HG03066 (cell line): ENCODE data around the gene TPRN.

Source experiments
- ATAC-seq: cut with Tn5 transposase; IDR thresholded peaks from one replicate; pipeline ENCODE4 v1.9.1; 2021; ENCODE audit warnings: low read depth; ENCODE audit not compliant: unreplicated experiment

Gene TPRN

DNA sequence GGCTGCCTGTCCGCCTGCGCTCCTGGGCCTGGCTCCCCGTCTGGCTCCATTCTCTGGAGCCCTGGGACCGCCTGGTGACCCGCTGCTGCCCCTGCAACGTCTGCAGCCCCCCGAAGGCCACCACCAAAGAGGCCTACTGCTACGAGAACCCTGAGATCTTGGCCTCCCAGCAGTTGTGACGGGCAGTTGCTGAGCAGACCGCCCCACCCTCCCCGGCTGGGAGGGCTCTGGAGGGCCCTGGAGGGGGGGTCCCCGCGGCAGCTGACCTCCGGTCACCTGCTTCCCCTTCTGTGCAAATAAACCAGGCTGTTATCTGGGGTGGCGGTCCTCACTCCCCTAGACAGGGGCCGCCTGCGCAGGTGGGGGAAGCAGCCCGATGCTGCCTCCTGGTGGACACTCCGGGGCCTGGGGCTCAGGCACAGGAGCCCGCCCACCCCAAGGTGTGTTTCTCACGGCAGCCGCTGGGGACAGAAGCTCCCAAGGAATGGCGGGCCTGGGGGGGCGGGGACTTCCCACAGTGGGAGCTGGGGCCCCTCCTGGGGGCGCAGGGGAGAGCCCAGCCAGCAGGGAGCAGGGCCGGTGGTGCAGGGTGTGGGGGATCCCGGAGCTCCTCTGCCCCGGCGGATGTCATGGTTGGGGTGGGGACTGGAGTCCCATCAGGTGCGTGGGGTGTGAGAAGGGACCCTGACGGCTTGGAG lies 35.8 kb upstream of the TPRN start:
- ATAC-seq: no peak

DNA sequence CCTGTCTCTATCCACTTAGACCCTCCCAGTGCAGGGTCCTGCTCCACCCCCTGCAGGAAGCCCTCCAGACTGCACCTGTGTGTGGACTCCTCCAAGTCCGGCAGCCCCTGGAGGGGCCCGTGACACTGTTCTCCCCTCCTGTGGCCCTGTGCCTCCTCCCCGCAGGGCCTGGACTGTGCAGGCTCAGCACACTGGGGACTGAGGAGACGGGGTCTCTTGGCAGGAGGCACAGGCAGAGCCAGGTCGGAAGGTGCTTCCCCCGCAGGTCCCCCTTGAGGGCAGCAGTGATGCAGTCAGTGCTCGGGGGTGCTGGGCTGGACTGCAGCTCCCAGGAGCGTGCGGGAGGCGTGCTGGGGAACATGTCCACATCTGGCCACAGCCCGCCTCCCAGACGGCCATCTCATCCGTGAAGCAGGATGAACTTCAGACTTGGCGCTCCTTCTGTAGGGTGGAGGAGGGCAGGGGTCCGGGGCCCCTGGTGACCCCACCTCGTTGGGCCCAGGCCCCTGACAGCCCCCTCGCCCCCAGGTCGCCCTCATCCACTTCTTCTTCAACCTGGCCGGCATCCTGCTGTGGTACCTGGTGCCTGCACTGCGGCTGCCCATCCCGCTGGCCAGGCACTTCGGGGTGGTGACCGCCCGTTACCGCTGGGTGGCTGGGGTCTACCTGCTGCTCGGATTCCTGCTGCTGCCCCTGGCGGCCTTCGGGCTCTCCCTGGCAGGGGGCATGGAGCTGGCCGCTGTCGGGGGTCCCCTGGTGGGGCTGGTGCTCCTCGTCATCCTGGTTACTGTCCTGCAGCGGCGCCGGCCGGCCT lies 35.1 kb upstream of the TPRN start:
- ATAC-seq: no peak

DNA sequence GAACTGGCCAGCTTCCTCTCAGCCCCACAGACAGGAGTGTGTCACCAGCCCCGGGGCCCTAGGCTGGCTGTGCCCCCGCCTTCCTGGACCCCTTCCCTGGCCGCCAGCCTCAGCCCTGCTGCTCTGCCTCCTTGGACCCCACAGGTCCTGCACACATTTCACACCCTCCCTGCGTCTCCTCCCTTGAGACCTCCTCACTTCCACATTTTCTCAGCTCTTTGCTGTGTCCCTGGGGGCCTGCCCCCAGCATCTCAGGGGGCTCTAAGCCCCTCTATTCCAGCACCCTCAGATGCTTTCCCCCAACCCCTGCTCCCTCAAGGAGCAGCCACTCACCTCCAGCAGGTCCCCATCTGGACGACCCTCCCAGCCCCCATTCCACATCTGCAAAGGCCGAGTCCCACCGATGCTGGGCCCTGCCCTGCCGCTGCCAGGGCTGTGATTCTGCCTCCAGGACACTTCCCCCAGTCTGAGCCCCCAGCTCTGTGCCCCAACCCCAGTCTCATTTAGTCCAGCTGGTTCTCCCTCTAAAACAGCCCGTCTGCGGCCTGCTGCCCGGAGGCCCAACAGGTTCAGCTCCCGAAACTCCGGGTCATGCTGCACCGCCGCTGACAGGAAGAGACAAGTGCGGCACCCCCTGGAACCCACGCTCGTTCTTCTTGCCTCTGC lies 34.4 kb upstream of the TPRN start:
- ATAC-seq: no peak

DNA sequence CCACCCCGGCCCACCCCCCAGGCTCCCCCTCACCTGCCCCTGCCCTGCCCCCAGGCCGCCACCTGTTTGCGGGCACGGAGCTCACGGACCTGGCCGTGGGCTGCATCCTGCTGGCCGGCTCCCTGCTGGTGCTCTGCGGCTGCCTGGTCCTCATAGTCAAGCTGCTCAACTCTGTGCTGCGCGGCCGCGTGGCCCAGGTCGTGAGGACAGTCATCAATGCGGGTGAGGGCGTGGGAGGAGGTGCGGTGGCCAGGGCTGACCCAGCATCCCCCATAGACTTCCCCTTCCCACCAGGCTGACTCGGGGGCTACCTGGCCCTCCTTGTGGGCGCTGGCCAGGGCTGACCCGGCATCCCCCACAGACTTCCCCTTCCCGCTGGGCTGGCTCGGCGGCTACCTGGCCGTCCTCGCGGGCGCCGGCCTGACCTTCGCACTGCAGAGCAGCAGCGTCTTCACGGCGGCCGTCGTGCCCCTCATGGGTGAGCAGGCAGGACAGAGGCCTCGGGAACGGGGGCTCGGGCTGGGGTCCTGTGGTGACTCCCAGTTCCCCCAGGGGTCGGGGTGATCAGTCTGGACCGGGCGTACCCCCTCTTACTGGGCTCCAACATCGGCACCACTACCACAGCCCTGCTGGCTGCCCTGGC lies 33.6 kb upstream of the TPRN start:
- ATAC-seq: no peak

DNA sequence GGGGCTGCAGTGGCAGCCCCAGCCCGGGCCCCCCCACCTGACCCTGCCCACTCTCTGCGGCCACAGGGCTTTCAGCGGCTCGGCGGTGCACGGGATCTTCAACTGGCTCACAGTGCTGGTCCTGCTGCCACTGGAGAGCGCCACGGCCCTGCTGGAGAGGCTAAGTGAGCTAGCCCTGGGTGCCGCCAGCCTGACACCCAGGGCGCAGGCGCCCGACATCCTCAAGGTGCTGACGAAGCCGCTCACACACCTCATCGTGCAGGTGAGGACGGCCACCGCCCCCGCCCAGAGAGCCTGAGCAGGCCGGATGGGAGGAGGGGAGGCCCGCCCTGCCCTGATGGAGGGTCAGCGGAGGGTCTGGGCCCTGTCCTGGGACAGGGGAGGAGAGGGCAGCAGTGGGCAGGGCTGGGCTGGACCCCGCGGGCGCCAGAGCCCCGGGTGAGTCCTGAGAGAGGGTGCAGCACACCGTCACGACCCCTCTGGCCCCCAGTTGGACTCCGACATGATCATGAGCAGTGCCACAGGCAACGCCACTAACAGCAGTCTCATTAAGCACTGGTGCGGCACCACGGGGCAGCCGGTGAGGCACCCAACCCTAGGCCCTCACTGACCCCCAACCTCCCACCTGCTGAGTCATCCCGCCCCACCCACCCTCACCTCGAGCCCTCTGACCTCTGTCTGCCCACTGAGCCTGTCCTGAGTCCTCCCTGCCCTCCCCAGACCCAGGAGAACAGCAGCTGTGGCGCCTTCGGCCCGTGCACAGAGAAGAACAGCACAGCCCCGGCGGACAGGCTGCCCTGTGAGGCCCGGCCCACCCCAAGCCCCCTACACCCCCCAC lies 32.8 kb upstream of the TPRN start:
- no peak for ATAC-seq

DNA sequence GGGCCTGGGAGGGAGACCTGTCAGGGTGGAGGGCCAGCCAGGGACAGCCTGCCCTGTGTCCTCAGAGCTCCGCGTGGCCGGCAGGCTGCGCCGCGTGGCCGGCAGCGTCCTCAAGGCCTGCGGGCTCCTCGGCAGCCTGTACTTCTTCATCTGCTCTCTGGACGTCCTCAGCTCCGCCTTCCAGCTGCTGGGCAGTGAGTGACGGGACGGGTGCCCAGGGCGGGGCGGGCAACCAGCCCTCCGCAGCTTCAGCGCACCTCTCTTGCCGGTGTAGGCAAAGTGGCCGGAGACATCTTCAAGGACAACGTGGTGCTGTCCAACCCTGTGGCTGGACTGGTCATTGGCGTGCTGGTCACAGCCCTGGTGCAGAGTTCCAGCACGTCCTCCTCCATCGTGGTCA lies 32.0 kb upstream of the TPRN start:
- no peak for ATAC-seq

DNA sequence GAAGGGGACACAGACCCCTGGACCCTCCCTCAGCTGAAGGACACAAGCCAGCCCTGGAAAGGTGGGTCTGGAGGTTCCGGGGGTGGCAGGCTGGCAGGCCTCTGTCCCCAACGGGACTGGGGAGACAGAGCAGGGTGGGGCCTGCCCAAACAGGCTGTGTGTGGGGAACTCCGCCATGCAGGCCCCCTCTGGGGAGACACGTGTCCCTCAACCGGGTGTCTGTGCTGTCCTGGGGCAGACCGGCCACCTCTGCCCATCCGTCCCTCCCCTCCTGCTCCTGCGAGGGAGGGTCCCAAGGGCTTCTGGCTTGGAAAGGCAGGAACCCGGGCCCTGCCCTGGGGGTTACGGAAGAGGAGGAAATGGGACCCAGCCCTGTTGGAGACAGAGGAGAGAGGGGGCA lies 31.6 kb upstream of the TPRN start:
- no peak for ATAC-seq

DNA sequence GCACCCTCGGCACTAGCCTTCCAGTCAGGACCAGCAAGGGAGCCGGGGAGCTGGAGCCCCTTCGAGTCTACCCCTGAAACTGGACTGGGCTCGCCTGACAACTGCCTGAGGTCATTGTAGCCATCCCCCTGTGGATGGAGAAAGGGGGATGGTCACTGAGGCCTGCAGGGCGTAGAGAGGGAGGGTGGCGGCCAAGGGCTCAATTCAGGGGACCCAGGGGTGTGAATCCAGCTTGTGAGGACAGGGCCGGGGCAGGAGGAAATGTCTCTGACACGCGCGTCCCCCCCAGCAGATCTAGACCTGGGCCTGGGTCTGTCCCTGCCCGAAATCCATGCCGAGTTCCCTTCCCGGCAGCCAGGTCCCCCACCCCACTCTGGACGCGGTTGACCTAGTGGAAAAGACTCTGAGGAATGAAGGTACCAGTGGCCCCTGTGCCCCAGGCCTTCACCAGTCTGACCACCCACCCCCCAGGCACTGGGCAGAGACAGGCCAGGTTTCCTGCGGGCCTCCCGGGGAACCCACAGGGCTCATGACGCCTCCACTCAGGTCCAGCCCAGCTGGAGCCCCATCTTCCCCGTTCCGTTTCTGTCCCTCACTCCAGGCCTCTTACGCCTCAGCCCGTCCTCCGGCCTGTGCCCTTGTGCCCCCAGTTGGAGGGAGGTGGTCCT lies 31.0 kb upstream of the TPRN start:
- ATAC-seq: no peak

DNA sequence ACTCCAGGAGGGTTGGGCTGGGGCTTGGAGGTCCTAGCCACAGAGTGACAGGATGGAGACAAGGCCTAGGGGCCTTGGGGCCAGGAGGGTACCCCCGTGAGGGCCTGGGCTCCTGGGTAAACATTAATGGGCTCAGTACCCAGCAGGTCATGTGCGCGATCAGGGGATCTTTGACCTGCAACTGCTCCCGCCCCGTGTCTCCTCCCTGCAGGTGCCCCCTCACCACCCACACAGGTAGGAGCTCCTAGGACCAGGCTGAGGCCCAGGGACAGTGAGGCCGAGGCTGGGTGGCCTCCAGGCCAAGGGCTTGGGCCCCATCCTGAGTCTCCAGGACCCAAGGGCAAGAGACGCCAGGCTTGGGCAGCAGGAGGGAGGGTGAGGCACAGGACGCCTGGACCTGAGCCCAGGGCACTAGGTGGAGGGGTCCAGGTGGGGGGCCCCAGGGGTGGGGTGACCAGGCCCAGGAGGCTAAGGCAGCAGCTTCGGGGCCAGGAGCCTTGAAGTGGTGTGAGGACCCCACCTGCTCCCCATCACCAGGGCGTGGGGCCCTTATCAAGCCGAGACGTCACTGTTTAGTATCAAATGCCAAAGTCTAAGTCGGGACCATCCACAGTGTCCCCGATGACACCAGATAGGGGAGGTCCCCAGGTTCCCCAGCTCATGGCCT lies 30.3 kb upstream of the TPRN start, which contains the start of gene SLC34A3:
Gene SLC34A3, plus strand, starts transcription at position 197 of the 667 bp plus-strand sequence. CDS start 802 bp downstream, outside the sequence.
- ATAC-seq: no peak

DNA sequence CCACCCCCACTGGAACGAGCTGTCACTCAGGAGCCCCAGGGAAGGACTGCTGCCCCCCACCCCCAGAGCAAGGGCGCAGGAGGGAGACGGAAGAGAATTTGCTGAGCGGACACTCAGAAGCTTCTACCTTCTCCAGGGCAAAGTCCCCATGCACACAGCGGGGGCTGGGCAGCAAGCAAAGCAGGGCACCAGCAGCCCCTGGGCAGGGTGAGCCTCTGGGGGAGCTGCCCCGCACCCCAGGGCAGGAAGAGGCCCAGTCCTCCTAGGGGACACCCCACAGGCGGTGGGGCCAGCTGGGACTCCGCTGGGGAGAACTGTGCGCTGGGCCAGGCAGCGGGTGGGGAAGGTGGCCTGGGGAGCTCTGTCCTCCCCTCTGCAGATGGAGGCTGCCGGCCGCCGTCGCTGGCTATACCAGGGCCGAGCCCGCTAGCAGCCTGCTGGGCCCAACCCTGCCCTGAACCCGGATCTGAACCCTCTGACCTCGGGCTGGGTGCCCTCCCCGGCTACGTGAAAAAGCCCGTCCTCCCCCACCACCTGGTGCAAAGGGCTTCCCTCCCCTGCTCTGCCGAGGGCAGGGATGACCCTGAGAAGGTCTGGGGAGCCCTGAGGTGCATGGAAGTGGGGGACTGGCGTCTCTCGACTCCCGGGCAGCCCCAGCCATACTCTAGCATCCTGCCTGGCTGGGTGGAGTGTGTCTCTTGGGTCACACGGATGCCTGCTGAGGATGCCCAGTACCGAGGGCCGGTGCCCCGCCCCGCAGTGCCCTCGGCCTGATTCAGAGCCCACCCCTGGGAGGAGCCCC lies 29.6 kb upstream of the TPRN start:
- ATAC-seq: no peak

DNA sequence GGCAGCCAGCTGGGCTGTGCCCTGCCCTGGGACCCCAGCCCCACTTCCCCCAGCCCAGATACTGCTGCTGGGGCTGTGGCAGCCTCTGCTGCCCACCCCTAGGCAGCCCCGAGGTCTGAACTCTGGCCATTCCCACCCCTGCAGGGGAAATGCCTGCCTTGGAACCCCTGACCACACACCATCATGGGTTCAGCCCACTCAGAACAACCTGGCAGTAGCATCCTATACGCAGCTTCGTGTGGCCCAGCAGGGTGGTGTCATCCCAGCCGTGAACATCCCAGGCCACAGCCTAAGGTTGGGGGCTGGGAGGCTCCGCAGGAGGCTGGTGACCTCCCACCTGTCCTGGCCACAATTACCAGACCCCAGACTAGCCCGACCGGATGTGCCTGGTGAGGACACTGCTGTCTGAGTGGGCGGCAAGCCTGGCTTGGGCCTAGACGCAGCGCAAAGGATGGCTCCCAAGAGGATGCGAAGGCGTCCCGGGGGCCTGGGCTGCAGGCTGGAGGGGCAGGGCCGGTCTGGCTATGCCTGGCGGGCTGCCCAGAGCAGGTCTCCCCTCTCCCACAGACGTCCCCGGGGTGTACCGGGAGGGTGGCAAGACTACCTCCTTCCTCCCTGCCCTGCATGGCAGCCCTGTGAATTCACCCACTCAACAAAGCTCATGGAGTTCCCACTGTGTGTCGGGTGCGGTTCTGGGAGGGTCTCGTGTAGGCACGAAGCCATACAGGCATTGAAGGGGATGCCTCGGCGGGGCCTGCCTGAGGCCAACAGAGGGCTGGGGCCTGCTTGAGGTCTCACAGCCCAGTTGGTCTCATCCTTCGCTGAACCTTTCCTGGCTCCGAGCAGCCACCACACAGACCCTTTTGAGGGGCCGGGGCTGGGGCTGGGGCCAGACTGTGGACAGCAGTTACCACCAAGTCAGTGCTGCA lies 28.7 kb upstream of the TPRN start:
- ATAC-seq: no peak

DNA sequence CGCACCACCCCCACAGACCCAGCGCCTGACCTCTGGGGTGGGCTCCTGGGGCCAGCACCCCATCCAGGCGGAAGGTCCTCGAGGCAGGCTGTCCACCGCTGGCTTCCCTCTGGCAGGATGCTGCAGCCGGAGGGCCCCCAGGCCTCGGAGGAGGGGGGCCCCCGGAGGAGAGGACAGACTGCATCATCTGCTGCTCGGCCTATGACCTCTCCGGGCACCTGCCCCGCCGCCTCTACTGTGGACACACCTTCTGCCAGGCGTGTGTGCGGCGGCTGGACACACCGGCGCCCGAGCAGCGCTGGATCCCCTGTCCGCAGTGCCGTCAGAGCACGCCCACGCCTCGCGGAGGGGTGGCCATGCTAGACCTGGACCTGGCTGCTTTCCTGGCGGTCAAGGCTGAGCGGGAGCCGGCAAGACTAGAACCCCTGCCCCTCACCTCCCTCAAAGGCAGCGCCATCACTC lies 28.0 kb upstream of the TPRN start:
- no peak for ATAC-seq

DNA sequence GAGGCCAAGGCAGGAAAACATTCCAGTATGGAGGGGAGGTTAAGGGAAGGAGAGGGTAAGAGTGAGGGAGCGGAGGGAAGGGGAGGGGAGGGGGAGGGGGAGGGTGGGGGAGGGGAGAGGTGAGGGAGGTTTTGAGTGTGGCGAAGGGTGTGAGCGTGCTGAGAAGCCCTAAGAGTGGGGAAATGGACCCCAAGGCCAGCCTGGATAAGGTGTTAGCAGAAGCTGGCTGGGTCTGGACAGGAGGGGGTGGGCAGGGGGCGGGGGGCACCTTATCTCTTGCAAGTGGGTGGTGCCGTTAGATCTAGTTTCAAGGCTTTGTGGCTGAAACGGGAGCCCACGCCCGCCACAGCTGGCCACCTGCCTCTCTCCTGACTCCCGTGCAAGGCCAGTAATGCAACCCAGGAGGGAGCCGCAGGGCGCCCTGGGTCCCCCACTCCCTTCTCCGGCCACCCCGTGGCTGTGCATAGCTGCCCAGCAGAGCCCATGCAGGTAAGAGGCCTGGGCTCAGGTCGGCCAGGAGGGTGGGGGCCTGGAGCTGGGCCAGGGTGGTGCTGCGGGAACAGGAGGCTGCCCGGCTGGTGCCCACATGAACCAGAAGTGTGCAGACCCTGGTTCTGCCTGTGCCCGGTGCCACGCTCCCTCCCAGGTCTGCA lies 27.4 kb upstream of the TPRN start:
- no peak for ATAC-seq

DNA sequence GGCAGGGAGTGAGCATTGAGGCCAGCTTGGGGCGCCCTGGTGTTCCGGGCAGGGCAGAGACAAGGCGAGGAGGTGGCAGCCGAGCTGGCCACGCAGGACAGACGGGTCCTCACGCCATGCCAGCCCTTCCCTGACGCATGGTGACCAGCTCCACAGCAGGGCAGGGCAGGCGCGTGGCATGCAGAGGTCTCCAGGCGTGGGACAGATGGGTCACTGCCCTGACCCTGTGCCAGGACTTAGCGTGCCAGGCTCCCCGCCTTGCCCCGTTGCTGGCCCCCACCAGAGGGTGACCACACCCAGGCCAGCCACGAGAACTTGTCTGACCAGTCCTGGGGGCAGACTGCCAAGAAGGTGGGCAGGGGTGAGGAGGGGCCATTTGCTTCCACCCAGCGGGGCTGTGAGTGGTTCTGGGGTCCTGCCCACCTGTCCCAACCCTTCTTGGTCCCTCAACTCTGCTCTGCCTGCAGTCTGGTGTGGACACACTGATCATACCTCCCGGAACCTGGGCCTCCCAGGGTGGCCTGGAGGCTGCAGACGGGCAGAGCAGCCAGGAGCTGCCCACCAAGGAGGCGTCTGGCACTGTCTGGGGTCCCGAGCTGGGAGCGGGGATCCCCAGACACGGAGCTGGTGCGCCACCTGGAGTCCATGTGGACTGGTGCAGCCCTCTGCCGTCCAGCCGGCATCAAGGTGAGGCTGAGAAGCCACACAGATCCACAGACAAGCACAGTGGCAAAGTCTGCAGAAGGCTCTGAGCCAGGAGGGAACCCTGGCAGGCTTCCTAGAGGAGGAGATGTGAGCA lies 26.7 kb upstream of the TPRN start, which contains the start of gene RNF224:
Gene RNF224, plus strand, starts transcription at position 449 of the 799 bp plus-strand sequence. CDS start 834 bp downstream, outside the sequence.
- ATAC-seq: no peak

DNA sequence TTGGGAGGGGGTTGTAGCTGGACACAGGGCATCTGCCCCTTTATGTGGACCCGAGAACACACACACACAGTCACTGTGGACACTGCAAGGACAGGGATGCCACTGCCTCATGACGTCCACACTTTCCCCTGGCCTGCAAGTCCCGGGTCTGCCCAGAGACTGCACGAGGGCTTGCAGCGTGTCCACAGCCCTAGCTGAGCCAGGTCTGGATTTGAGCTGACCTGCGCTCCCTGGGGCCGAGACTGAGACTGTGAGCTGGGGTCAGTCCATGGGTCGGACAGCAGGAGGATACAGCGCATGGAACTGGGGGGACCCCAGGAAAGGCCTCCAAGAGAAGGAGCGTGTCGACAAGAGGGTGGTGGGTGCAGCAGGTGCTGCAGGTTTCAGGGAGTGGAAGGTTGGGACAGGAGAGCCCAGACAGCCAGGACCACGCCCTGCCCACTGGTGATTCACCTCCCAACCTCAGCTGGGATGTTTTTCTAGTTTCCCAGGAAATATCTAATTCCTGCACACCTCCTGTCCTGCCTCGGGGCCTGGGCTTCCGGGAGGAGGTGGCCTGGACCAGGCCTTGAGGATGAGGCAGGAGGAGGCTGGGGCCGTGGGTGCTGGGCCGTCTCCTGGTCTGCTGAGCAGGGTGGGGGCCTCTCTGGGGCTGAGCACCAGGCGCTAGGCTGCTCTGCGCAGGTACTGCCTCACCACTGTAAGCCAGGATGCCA lies 26.0 kb upstream of the TPRN start:
- ATAC-seq: no peak
